Neural cell (in vitro differentiated cells): ENCODE data around the gene TIGD1. TPM values are rescaled to one million over a fixed set of nuclear protein-coding genes. Genes with fewer than 3 reads are reported as not detected.

Experiments used
- H2AFZ ChIP-seq: fragments of 200-600, 300-800 bp; sonication (generic), shearing (Covaris generic); 2 replicates; pipeline ENCODE4 v1.6.0; 2014; ENCODE audit warnings: low read depth, mild to moderate bottlenecking, antibody characterized with exemption, low read length, moderate library complexity
- H3F3A ChIP-seq: fragments of 200-600 bp; shearing (Covaris generic); 2 replicates; pipeline ENCODE4 v1.6.1; 2016; ENCODE audit warnings: mild to moderate bottlenecking, moderate library complexity, mixed read lengths, antibody characterized with exemption, low read length; ENCODE audit not compliant: insufficient read depth, poor library complexity, severe bottlenecking
- H3K27ac ChIP-seq: fragments of 200-600, 300-800 bp; sonication (generic), shearing (Covaris generic); 2 replicates; pipeline ENCODE4 v1.5.1; 2014; ENCODE audit warnings: mild to moderate bottlenecking, low read length, moderate library complexity
- H3K27me3 ChIP-seq: fragments of 300-800, 200-600 bp; sonication (generic), shearing (Covaris generic); 2 replicates; pipeline ENCODE4 v1.6.0; 2014; ENCODE audit warnings: mild to moderate bottlenecking, low read depth, low read length, moderate library complexity; ENCODE audit not compliant: insufficient read depth
- H3K36me3 ChIP-seq: fragments of 300-800, 200-600 bp; sonication (generic), shearing (Covaris generic); 2 replicates; pipeline ENCODE4 v1.5.1; 2014; ENCODE audit warnings: mild to moderate bottlenecking, antibody characterized with exemption, low read length, moderate library complexity; ENCODE audit not compliant: insufficient read depth
- H3K4me2 ChIP-seq: fragments of 300-800, 200-600 bp; sonication (generic), shearing (Covaris generic); 2 replicates; pipeline ENCODE4 v1.6.0; 2014; ENCODE audit warnings: mild to moderate bottlenecking, low read length
- H3K4me3 ChIP-seq: fragments of 300-800, 200-600 bp; sonication (generic), shearing (Covaris generic); 2 replicates; pipeline ENCODE4 v1.5.1; 2014; ENCODE audit warnings: mild to moderate bottlenecking, low read length, moderate library complexity
- H3K79me2 ChIP-seq: fragments of 200-600 bp; shearing (Covaris generic); replicated peaks from 2 replicates; pipeline ENCODE4 v1.6.0; 2014; ENCODE audit warnings: mild to moderate bottlenecking, low read length, moderate library complexity; ENCODE audit not compliant: insufficient read depth
- H3K9ac ChIP-seq: fragments of 300-800, 200-600 bp; sonication (generic), shearing (Covaris generic); 2 replicates; pipeline ENCODE4 v1.6.1; 2016; ENCODE audit warnings: mild to moderate bottlenecking, low read length, mixed read lengths
- H3K9me2 ChIP-seq: fragments of 200-600 bp; shearing (Covaris generic); 2 replicates; pipeline ENCODE4 v1.6.1; 2016; ENCODE audit warnings: mild to moderate bottlenecking, low read length, mixed read lengths; ENCODE audit not compliant: insufficient read depth
- H3K9me3 ChIP-seq: fragments of 200-600, 300-800 bp; sonication (generic), shearing (Covaris generic); 2 replicates; pipeline ENCODE4 v1.6.1; 2016; ENCODE audit warnings: mild to moderate bottlenecking, mixed run types, low read length, moderate library complexity, mixed read lengths
- H4K20me1 ChIP-seq: fragments of 200-600 bp; shearing (Covaris generic); 2 replicates; pipeline ENCODE4 v1.6.1; 2016; ENCODE audit warnings: mild to moderate bottlenecking, mixed run types; ENCODE audit not compliant: insufficient read depth
- EP300 ChIP-seq: fragments of 450-650 bp; conservative IDR thresholded peaks from 2 replicates; pipeline ENCODE4 v1.6.1; 2014; ENCODE audit warnings: antibody characterized with exemption, mild to moderate bottlenecking, moderate library complexity; ENCODE audit not compliant: poor library complexity, severe bottlenecking
- EZH2 ChIP-seq: fragments of 200-600, 300-800 bp; shearing (Covaris generic), sonication (generic); IDR thresholded peaks from 2 replicates; pipeline ENCODE4 v1.6.1; 2014; ENCODE audit warnings: antibody characterized with exemption, low read length, borderline replicate concordance, mild to moderate bottlenecking; ENCODE audit not compliant: insufficient read depth, poor library complexity, severe bottlenecking
- MXI1 ChIP-seq: fragments of 450-650 bp; conservative IDR thresholded peaks from 2 replicates; pipeline ENCODE4 v1.6.1; 2014; ENCODE audit warnings: antibody characterized with exemption, mild to moderate bottlenecking; ENCODE audit not compliant: poor library complexity, severe bottlenecking
- POLR2AphosphoS5 ChIP-seq: IDR thresholded peaks from 2 replicates; pipeline ENCODE4 v1.6.1; 2012
- RAD21 ChIP-seq: fragments of 450-650 bp; conservative IDR thresholded peaks from 2 replicates; pipeline ENCODE4 v1.6.1; 2014; ENCODE audit warnings: antibody characterized with exemption, mild to moderate bottlenecking, moderate library complexity
- SMC3 ChIP-seq: fragments of 450-650 bp; conservative IDR thresholded peaks from 2 replicates; pipeline ENCODE4 v1.6.1; 2014; ENCODE audit warnings: antibody characterized with exemption, mild to moderate bottlenecking, moderate library complexity; ENCODE audit not compliant: poor library complexity
- TAF1 ChIP-seq: IDR thresholded peaks from 2 replicates; pipeline ENCODE4 v1.6.1; 2012; ENCODE audit warnings: low read depth
- polyA plus RNA-seq: library from polyadenylated mRNA; depleted of rRNA; stranded (reverse); fragments of >200 nt; gene quantifications from 2 replicates; pipeline ENCODE4 v1.2.3, GENCODE V29; 2014
- TF ChIP-seq, protein P1 (sequence below): IDR thresholded peaks from 2 replicates; pipeline ENCODE4 v1.6.1; 2012; ENCODE audit warnings: borderline replicate concordance
- TF ChIP-seq, protein P2 (sequence below): fragments of 450-650 bp; IDR thresholded peaks from 2 replicates; pipeline ENCODE4 v1.5.1; 2014; ENCODE audit warnings: antibody characterized with exemption, mild to moderate bottlenecking, moderate library complexity; ENCODE audit not compliant: poor library complexity, severe bottlenecking

TIGD1 gene
- polyA plus RNA-seq, 1 donor from 2014 or later: 29.3 TPM

- Histone ChIP-seq H2AFZ (no peak overlapping the region), H3K9me2 (no peaks in the 10 kb centered on the region), H3K79me2 (no peaks in the 10 kb centered on the region), H3K9ac (no peak overlapping the region), H3K4me3 (no peak overlapping the region), H3K27ac (no peak overlapping the region), H3K36me3 (no peaks in the 10 kb centered on the region), H3K9me3 (no peaks in the 10 kb centered on the region), H3F3A (no peaks in the 10 kb centered on the region), H3K27me3 (peaks cover 20% of the 10 kb centered on the region), H4K20me1 (no peaks in the 10 kb centered on the region), H3K4me2 (no peak overlapping the region)
- TF ChIP-seq TAF1 (no peak), POLR2AphosphoS5 (no peak), EP300 (no peak), EZH2 (no peak), MXI1 (no peak), SMC3 (no peak), RAD21 (no peak)
- TF ChIP-seq, protein P1, sequence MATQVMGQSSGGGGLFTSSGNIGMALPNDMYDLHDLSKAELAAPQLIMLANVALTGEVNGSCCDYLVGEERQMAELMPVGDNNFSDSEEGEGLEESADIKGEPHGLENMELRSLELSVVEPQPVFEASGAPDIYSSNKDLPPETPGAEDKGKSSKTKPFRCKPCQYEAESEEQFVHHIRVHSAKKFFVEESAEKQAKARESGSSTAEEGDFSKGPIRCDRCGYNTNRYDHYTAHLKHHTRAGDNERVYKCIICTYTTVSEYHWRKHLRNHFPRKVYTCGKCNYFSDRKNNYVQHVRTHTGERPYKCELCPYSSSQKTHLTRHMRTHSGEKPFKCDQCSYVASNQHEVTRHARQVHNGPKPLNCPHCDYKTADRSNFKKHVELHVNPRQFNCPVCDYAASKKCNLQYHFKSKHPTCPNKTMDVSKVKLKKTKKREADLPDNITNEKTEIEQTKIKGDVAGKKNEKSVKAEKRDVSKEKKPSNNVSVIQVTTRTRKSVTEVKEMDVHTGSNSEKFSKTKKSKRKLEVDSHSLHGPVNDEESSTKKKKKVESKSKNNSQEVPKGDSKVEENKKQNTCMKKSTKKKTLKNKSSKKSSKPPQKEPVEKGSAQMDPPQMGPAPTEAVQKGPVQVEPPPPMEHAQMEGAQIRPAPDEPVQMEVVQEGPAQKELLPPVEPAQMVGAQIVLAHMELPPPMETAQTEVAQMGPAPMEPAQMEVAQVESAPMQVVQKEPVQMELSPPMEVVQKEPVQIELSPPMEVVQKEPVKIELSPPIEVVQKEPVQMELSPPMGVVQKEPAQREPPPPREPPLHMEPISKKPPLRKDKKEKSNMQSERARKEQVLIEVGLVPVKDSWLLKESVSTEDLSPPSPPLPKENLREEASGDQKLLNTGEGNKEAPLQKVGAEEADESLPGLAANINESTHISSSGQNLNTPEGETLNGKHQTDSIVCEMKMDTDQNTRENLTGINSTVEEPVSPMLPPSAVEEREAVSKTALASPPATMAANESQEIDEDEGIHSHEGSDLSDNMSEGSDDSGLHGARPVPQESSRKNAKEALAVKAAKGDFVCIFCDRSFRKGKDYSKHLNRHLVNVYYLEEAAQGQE: no peak
- TF ChIP-seq, protein P2, sequence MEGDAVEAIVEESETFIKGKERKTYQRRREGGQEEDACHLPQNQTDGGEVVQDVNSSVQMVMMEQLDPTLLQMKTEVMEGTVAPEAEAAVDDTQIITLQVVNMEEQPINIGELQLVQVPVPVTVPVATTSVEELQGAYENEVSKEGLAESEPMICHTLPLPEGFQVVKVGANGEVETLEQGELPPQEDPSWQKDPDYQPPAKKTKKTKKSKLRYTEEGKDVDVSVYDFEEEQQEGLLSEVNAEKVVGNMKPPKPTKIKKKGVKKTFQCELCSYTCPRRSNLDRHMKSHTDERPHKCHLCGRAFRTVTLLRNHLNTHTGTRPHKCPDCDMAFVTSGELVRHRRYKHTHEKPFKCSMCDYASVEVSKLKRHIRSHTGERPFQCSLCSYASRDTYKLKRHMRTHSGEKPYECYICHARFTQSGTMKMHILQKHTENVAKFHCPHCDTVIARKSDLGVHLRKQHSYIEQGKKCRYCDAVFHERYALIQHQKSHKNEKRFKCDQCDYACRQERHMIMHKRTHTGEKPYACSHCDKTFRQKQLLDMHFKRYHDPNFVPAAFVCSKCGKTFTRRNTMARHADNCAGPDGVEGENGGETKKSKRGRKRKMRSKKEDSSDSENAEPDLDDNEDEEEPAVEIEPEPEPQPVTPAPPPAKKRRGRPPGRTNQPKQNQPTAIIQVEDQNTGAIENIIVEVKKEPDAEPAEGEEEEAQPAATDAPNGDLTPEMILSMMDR: no peak
These were observed 22.4 kb downstream of the TIGD1 start for GRCh38 chr2:232527905-232528470.

- TF ChIP-seq TAF1: no peak
- no peak for TF ChIP-seq SMC3
- TF ChIP-seq MXI1: no peak
- no peak for TF ChIP-seq EP300
- no peak for TF ChIP-seq RAD21
- TF ChIP-seq, protein P2: no peak
- no peak for TF ChIP-seq POLR2AphosphoS5
- TF ChIP-seq, protein P1: no peak
- TF ChIP-seq EZH2: no peak
- Histone ChIP-seq H3K27ac (no peak overlapping the region), H3K36me3 (no peaks in the 10 kb centered on the region), H4K20me1 (no peaks in the 10 kb centered on the region), H2AFZ (no peak overlapping the region), H3K4me2 (no peak overlapping the region), H3K79me2 (no peaks in the 10 kb centered on the region), H3K4me3 (no peak overlapping the region), H3K9me3 (no peaks in the 10 kb centered on the region), H3F3A (no peaks in the 10 kb centered on the region), H3K9me2 (no peaks in the 10 kb centered on the region), H3K27me3 (peaks cover 28% of the 10 kb centered on the region), H3K9ac (no peak overlapping the region)
These were observed 23.9 kb downstream of the TIGD1 start for GRCh38 chr2:232526372-232526941.
